Measurements from ENCODE around the gene PARD3.

The PARD3 gene

GRCh38 chr10:34850558-34850957 is 35.5 kb upstream of the PARD3 start:
- WGBS (ENCODE audit: extremely low coverage, insufficient coverage, insufficient read length) = no CpG with 5 or more reads among the region's 3 CpGs
- no peaks in the 10 kb centered on the region for H3K4me1 ChIP-seq (ENCODE audit: control insufficient read depth in 1 of 2, insufficient read depth in 2 of 2, low read length in 2 of 2)
- no peak for DNase-seq

GRCh38 chr10:34850036-34850435 is 34.9 kb upstream of the PARD3 start:
- no peak overlapping the region for H3K27ac ChIP-seq (ENCODE audit: low read depth, low read length)
- no CpG with 5 or more reads among the region's 1 CpG for WGBS (ENCODE audit: extremely low coverage, insufficient coverage, insufficient read length)
- H2BK120ac ChIP-seq (ENCODE audit: insufficient read depth, low read length, poor library complexity) = no peak overlapping the region
- H2AK5ac ChIP-seq (ENCODE audit: low read length) = no peak overlapping the region
- H4K91ac ChIP-seq (ENCODE audit: low read depth, low read length) = no peak overlapping the region
- no peaks in the 10 kb centered on the region for H3K27me3 ChIP-seq (ENCODE audit: insufficient read depth, low read length)
- H3K23ac ChIP-seq (ENCODE audit: low read length) = no peak overlapping the region
- no peaks in the 10 kb centered on the region for H3K36me3 ChIP-seq (ENCODE audit: control insufficient read depth in 1 of 2, insufficient read depth in 2 of 2, low read length in 2 of 2)
- no peaks in the 10 kb centered on the region for H3K9me3 ChIP-seq (ENCODE audit: insufficient read depth, low read depth, low read length)
- no peak overlapping the region for H3K4me2 ChIP-seq (ENCODE audit: low read length)
- H3K4me3 ChIP-seq (ENCODE audit: low read depth, low read length) = no peak overlapping the region
- H2AFZ ChIP-seq (ENCODE audit: insufficient read depth, low read length, poor library complexity) = no peak overlapping the region
- no peak overlapping the region for H4K8ac ChIP-seq (ENCODE audit: low read depth, low read length)
- no peak overlapping the region for H2BK12ac ChIP-seq (ENCODE audit: low read length)
- no peaks in the 10 kb centered on the region for H3K4me1 ChIP-seq (ENCODE audit: control insufficient read depth in 1 of 2, insufficient read depth in 2 of 2, low read length in 2 of 2)
- H3K18ac ChIP-seq (ENCODE audit: low read length) = no peak overlapping the region
- DNase-seq = no peak
- H3K9ac ChIP-seq (ENCODE audit: low read length) = no peak overlapping the region
- no peaks in the 10 kb centered on the region for H3K79me1 ChIP-seq (ENCODE audit: low read length)
- H3K79me2 ChIP-seq (ENCODE audit: control insufficient read depth, insufficient read depth, low read length, poor library complexity) = no peaks in the 10 kb centered on the region
- H3K14ac ChIP-seq (ENCODE audit: low read length) = no peak overlapping the region
- H2BK5ac ChIP-seq (ENCODE audit: low read depth, low read length, poor library complexity) = no peak overlapping the region
- H3K4ac ChIP-seq (ENCODE audit: low read depth, low read length) = no peak overlapping the region
- H4K12ac ChIP-seq (ENCODE audit: low read depth, low read length) = no peak overlapping the region

More at GRCh38 chr10:34850558-34850957, 35.5 kb upstream of the PARD3 start:
- Histone ChIP-seq H3K27ac (ENCODE audit: low read depth, low read length) (no peak overlapping the region), H2BK12ac (ENCODE audit: low read length) (no peak overlapping the region), H3K14ac (ENCODE audit: low read length) (no peak overlapping the region), H3K18ac (ENCODE audit: low read length) (no peak overlapping the region), H3K79me1 (ENCODE audit: low read length) (no peaks in the 10 kb centered on the region), H3K4me2 (ENCODE audit: low read length) (no peak overlapping the region), H3K23ac (ENCODE audit: low read length) (no peak overlapping the region), H3K4me3 (ENCODE audit: low read depth, low read length) (no peak overlapping the region), H3K4ac (ENCODE audit: low read depth, low read length) (no peak overlapping the region), H3K9me3 (ENCODE audit: insufficient read depth, low read depth, low read length) (no peaks in the 10 kb centered on the region), H2AK5ac (ENCODE audit: low read length) (no peak overlapping the region), H2BK5ac (ENCODE audit: low read depth, low read length, poor library complexity) (no peak overlapping the region), H4K8ac (ENCODE audit: low read depth, low read length) (no peak overlapping the region), H3K27me3 (ENCODE audit: insufficient read depth, low read length) (no peaks in the 10 kb centered on the region), H2BK120ac (ENCODE audit: insufficient read depth, low read length, poor library complexity) (no peak overlapping the region), H4K12ac (ENCODE audit: low read depth, low read length) (no peak overlapping the region), H3K9ac (ENCODE audit: low read length) (no peak overlapping the region), H2AFZ (ENCODE audit: insufficient read depth, low read length, poor library complexity) (no peak overlapping the region), H3K79me2 (ENCODE audit: control insufficient read depth, insufficient read depth, low read length, poor library complexity) (no peaks in the 10 kb centered on the region), H3K36me3 (ENCODE audit: control insufficient read depth in 1 of 2, insufficient read depth in 2 of 2, low read length in 2 of 2) (no peaks in the 10 kb centered on the region), H4K91ac (ENCODE audit: low read depth, low read length) (no peak overlapping the region)

GRCh38 chr10:34845070-34845469 is 30.0 kb upstream of the PARD3 start:
- Histone ChIP-seq H3K23ac (ENCODE audit: low read length) (no peak overlapping the region), H3K18ac (ENCODE audit: low read length) (no peak overlapping the region), H3K27ac (ENCODE audit: low read depth, low read length) (no peak overlapping the region), H2BK5ac (ENCODE audit: low read depth, low read length, poor library complexity) (no peak overlapping the region), H3K4me1 (ENCODE audit: control insufficient read depth in 1 of 2, insufficient read depth in 2 of 2, low read length in 2 of 2) (no peaks in the 10 kb centered on the region), H2AK5ac (ENCODE audit: low read length) (no peak overlapping the region), H3K79me2 (ENCODE audit: control insufficient read depth, insufficient read depth, low read length, poor library complexity) (no peaks in the 10 kb centered on the region), H4K8ac (ENCODE audit: low read depth, low read length) (no peak overlapping the region), H3K9ac (ENCODE audit: low read length) (no peak overlapping the region), H3K36me3 (ENCODE audit: control insufficient read depth in 1 of 2, insufficient read depth in 2 of 2, low read length in 2 of 2) (no peaks in the 10 kb centered on the region), H4K12ac (ENCODE audit: low read depth, low read length) (no peak overlapping the region), H3K4me3 (ENCODE audit: low read depth, low read length) (no peak overlapping the region), H3K4ac (ENCODE audit: low read depth, low read length) (no peak overlapping the region), H2AFZ (ENCODE audit: insufficient read depth, low read length, poor library complexity) (no peak overlapping the region), H3K4me2 (ENCODE audit: low read length) (no peak overlapping the region), H3K27me3 (ENCODE audit: insufficient read depth, low read length) (no peaks in the 10 kb centered on the region), H4K91ac (ENCODE audit: low read depth, low read length) (no peak overlapping the region), H3K79me1 (ENCODE audit: low read length) (no peaks in the 10 kb centered on the region), H3K9me3 (ENCODE audit: insufficient read depth, low read depth, low read length) (no peaks in the 10 kb centered on the region), H2BK120ac (ENCODE audit: insufficient read depth, low read length, poor library complexity) (no peak overlapping the region), H3K14ac (ENCODE audit: low read length) (no peak overlapping the region), H2BK12ac (ENCODE audit: low read length) (no peak overlapping the region)
- no peak for DNase-seq
- no CpG with 5 or more reads among the region's 2 CpGs for WGBS (ENCODE audit: extremely low coverage, insufficient coverage, insufficient read length)

DNA sequence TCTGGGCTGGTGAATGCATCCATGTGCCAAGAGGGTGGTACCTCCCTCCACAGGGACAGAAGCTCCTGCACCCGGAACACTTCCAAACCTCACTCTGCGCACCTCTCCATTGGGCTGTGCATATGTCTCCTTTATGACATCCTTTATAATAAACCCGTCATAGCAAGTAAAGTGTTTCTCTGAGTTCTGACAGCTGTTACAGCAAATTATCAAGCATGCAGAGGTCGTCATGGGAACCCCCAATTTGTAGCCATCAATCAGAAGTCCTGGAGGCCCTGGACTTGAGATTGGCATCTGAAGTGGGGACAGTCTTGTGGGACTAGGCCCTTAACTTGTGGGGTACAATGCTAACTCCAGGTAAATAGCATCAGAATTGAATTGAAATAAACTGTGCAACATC is 29.4 kb upstream of the PARD3 start:
- no peaks in the 10 kb centered on the region for H3K4me1 ChIP-seq (ENCODE audit: control insufficient read depth in 1 of 2, insufficient read depth in 2 of 2, low read length in 2 of 2)
- no peak overlapping the region for H3K14ac ChIP-seq (ENCODE audit: low read length)
- no CpG with 5 or more reads among the region's 4 CpGs for WGBS (ENCODE audit: extremely low coverage, insufficient coverage, insufficient read length)
- H3K4ac ChIP-seq (ENCODE audit: low read depth, low read length) = no peak overlapping the region
- H2BK120ac ChIP-seq (ENCODE audit: insufficient read depth, low read length, poor library complexity) = no peak overlapping the region
- H3K79me2 ChIP-seq (ENCODE audit: control insufficient read depth, insufficient read depth, low read length, poor library complexity) = no peaks in the 10 kb centered on the region
- no peak overlapping the region for H2BK5ac ChIP-seq (ENCODE audit: low read depth, low read length, poor library complexity)
- no peak overlapping the region for H4K8ac ChIP-seq (ENCODE audit: low read depth, low read length)
- H3K18ac ChIP-seq (ENCODE audit: low read length) = no peak overlapping the region
- no peaks in the 10 kb centered on the region for H3K27me3 ChIP-seq (ENCODE audit: insufficient read depth, low read length)
- no peaks in the 10 kb centered on the region for H3K79me1 ChIP-seq (ENCODE audit: low read length)
- H4K91ac ChIP-seq (ENCODE audit: low read depth, low read length) = no peak overlapping the region
- no peaks in the 10 kb centered on the region for H3K9me3 ChIP-seq (ENCODE audit: insufficient read depth, low read depth, low read length)
- H3K36me3 ChIP-seq (ENCODE audit: control insufficient read depth in 1 of 2, insufficient read depth in 2 of 2, low read length in 2 of 2) = no peaks in the 10 kb centered on the region
- DNase-seq = no peak
- no peak overlapping the region for H3K4me3 ChIP-seq (ENCODE audit: low read depth, low read length)
- H4K12ac ChIP-seq (ENCODE audit: low read depth, low read length) = no peak overlapping the region
- H2BK12ac ChIP-seq (ENCODE audit: low read length) = no peak overlapping the region
- H2AFZ ChIP-seq (ENCODE audit: insufficient read depth, low read length, poor library complexity) = no peak overlapping the region
- no peak overlapping the region for H3K9ac ChIP-seq (ENCODE audit: low read length)
- H2AK5ac ChIP-seq (ENCODE audit: low read length) = no peak overlapping the region
- no peak overlapping the region for H3K23ac ChIP-seq (ENCODE audit: low read length)
- no peak overlapping the region for H3K27ac ChIP-seq (ENCODE audit: low read depth, low read length)
- H3K4me2 ChIP-seq (ENCODE audit: low read length) = no peak overlapping the region

Measured in trophoblast cell (in vitro differentiated cells and primary cell).